HG03457 (cell line): ENCODE results near the gene IL17RB.

ENCODE experiments used
- ATAC-seq: cut with Tn5 transposase; IDR thresholded peaks from one replicate; pipeline ENCODE4 v1.9.1; 2021; ENCODE audit warnings: moderate number of reproducible peaks; ENCODE audit not compliant: unreplicated experiment

IL17RB gene

DNA sequence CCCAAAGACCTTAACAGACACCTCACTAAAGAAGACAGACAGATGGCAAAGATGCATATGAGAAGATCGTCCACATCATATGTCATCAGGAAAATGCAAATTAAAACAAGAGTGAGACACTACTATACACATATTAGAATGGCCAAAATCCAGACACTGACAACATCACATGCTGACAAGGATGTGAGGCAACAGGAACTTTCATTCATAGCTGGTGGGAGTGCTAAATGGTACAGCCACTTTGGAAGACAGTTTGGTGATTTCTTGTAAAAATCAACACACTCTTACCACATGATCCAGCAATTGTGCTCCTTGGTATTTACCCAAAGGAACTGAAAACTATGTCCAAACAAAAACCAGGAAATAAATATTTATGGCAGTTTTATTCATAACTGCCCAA, 17.8 kb upstream of the IL17RB start:
- ATAC-seq = no peak

DNA sequence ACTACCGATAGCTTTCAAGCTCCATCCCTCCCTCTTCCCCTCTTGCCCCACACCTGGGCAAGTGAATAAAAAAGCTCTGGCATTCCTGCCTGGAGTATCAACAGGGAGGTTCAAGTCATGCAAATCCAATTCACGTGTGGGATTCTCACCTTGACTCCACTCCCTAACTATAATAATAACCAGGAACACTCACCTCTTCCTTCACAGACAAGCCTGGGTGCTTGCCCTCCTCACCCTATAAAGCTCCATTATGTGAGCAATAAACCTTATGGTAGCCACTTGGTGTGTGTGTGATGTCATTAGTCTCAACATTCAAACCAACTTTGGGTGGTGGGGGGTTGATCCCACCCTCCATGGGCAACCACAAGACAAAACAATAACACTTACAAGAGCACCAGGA, 16.8 kb upstream of the IL17RB start:
- ATAC-seq = no peak

DNA sequence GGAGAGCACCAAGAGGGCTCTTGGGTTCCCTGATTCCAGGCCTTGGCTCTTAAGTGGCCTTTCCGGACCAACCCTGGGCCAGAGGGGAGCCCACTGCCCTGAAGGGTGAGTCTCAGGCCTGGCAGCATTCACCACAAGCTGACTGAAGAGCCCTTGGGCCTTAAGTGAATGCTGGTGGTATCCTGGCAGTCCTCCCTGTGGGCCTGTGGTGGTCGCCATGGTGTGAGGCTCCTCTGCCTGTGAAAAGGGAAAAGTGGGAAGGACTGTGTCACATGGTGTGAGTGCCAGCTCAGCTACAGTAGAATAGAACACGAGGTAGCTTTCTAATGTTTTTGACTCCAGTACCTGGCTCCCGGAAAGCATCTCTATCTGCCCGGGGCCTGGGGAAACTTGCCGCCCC, 15.4 kb upstream of the IL17RB start:
- no peak for ATAC-seq

DNA sequence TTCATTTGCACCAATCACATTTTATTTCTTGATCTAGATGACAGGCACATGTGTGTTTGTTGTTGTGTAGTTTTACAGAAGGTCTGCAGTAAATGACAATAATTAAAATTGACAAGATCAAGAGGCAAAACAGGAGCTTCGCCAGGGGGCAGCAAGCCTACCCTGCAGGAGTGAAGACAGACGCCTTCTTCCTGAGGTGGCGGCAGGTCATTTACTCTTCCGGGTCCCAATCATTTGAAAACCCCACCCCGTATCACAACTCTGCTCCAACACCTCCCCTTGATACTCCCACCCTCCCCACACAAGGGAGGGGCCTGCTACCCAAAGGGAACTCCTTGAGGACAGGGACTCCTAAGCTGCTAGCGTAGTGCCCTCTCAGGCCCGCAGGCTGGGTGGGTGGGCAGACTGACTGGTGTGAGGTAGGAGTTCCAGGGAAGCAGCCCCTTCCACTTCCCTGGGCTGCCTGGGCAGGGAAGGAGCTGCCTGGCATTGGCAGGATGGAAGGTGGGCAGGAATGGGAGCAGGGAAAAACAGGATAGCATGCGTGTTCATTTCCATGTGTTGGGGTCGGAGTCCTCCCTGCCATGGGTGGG, 13.2 kb upstream of the IL17RB start:
- no peak for ATAC-seq

DNA sequence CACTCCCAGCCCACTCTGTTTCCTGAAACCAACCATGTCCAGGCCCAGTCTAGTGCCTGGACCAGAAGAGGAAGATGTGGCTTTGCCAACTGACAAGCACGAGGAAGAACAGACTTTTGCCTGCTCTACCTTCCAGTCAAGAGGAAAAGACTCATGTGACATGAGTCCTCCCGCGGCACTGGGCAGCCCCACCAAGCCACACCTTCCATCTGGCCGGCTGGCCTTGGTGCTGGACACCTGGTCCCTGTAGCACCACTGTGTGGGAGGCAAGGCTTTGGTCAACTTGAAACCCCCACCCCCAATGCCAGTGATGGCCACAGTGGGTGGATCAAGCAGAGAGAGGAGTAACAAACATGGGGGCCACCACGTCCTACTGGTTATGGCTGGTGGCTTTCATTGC, 12.7 kb upstream of the IL17RB start:
- no peak for ATAC-seq

DNA sequence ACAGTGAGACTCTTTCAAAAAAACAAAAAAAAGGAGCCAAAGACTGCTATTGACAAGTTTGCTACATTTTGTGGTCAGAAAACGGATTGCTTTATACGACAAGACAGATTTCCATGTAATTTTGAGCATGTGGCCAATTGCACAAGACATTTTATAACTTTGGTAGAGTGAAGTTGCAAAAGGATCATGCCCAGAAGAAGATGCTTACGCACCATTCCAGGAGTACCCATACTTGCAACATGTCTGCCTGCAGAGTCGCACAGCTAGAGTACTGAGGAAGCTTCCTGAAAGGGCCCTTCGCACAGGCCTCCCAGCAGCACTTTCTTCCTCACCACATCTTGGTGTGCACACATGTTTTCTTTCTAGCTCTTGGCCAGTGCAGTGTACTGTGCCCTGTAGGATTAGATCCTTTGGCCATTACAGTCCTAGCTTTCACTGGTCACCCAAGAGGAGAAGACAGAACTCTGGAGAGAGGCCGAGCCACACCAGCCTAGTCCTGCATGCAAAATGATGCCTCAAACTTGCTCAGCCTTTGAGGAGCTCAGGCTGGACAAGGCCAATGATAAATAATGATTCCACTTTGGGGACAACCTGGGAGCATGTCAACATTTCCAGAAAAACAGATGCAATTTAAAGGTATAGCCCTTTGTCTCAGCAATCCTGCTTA, 11.8 kb upstream of the IL17RB start:
- no peak for ATAC-seq

DNA sequence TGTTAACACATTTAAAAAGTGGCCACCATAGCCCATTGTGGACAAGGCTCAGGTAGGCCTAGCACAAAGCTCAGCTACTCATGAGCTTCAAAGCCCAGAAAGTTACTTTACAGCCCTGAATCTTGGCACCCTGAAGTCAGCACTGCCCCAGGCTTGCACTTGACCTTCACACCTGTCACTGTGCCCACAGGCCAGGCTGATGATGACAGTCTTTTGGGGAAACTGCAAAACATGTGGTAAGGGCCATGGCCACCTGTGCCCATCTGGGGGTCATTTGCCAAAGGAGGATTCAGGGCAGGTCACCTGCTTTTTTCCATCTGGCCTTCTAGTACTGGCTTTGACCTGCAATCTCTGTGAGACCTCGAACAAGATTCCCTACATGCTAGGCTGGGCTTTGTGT, 11.1 kb upstream of the IL17RB start:
- no peak for ATAC-seq

DNA sequence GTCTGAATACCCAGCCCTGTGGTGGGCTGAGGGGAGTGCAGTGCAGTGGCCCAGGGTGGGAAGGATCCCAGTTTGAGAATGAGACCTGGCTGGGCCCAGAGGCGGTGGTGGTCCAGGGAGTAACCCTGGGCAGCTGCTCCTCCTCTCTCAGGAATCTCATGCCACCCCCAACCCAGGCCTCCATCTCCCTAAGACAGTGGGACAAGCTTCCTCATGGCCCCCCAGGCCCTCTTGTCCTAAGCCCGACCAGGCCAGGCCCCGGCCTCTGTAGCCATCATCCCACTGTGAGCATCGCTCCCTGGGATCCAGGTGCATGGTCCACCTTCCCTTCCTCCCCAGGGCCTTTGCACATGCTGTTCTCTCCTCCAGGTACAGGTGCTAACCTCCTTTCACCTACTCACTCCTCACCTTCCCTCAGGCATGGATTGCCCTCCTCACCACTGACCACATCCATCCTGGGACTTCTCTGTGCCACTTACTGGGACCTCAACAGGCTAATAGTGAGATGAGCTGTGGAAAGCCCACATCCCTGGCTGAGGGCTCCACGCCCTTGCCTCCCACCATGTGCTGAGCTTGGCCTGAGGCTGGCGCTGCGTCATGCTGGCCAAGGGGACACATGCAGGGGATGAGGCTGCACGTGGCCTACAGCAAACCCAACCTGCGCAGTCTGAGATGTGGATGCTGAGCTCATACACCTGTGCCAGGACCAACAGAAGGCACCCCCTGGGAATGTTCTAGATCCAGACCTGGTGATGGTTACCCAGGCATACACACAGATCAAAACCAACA, 10.1 kb upstream of the IL17RB start:
- no peak for ATAC-seq

DNA sequence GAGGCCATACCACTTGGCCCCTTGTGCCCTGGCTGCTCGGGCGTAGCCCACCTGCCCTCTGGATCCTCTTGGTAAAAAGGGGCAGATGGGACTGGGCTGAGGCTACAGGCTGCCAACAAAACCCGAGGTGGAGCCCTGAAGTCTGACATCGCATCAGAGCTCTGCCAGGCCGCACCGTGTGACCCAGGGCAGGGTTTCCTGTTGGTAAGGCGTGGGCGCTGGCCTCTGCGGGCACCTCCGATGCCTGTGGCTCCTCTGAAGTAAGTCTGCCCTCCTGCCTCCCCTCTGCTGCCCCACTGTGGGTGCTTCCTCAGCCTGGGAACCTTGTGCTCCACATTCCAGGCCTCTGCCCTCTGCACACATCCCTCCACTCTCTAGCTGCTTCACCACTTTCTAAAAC, 9.0 kb upstream of the IL17RB start:
- ATAC-seq = no peak

DNA sequence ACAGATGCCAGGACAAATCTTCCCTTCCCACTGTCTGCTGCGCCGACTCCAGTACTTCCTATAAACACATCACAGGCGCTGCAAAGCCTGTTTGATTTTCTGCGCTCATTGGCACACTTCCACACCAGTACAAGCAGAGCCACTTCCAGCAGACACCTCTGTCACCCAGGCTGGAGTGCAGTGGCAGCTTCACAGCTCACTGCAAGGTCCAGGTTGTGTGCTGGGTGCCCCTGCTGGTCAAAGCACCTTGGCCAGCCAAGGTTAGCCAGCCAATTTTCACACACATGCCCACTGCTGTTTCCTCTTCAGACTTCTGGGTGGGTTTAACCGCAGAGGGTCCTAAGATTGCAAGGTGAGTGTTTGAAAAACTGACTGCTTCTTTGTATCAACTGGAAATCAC, 5.1 kb upstream of the IL17RB start:
- no peak for ATAC-seq

DNA sequence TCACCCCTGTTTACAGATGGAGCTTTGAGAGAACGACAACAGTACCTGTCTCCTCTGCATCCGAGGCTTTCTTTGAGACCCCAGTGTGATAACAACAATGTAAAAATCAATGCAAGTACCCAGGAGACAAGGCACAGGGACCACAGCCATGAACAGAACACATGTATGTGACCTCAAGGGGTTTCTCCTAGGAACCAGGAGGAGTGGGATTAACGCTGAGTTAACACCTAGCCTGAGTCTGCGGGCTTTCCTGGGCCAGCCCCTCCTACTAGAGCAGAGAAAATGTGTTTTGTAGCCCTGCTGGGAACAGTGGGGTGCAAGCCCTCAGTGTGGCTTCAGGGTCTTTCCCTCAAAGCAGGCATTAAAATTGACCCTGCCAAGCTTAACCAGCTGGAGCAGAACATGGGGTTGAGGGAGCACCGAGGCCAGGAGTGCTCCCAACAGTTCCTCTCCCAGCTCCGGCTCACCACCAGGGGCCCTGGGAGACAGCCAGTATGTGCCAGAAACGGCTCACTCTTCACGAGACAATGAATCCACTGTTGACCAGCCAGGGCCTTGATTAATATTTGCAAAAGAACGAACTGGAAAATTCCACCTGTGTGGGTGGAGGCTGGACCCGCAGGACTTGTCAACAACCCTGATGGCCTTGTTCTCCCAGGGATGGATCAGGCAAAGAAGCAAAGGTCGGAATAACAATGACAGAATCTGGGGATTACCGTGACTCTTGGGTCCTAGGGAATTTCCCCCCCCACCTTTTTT, 3.8 kb upstream of the IL17RB start:
- no peak for ATAC-seq

DNA sequence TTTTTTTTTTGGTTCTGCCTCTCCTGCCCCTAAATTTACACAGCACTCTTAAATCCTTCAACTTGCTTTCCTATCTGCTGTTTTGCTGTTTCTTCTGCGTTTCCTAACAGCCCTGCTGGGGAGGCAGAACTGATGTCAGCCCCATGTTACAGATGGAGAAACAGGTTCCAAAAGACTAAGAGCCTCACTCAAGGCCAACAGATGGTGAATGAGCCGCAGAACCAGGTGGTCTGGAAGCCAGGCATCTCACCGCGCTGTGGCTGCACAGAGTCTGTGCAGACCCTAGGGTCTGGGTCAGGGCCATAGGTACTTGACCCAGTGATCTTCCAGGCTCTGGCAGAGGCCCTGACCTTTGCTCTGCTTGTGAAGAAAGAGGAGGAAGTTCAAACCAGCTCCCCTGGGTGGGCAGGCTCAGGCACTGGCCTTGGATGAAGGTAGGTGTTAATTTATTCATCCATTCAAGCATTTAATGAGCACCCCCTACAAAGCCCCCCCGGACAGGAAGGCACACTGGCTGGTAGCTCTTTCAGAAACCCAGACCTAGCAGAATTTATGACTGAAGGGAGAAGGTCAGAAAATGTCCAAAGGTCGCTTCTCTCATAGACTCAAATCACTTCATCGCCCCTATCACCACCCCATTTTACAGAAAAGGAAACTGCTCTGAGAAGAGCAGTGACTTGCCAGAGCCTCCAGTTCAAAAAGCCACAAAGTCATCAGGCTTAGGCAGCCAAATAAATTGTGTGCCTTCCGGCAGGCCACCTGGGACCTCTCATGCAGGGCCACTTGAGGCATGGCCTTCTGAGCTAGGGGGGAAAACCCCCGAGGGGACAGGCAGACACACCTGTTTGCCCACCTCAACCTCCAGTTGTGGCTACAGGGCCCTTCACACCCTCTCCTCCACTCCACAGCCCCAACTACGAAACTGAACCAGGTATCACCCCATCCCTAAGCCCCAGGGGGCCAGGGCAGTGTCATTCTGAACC, 2.9 kb upstream of the IL17RB start:
- ATAC-seq = no peak

DNA sequence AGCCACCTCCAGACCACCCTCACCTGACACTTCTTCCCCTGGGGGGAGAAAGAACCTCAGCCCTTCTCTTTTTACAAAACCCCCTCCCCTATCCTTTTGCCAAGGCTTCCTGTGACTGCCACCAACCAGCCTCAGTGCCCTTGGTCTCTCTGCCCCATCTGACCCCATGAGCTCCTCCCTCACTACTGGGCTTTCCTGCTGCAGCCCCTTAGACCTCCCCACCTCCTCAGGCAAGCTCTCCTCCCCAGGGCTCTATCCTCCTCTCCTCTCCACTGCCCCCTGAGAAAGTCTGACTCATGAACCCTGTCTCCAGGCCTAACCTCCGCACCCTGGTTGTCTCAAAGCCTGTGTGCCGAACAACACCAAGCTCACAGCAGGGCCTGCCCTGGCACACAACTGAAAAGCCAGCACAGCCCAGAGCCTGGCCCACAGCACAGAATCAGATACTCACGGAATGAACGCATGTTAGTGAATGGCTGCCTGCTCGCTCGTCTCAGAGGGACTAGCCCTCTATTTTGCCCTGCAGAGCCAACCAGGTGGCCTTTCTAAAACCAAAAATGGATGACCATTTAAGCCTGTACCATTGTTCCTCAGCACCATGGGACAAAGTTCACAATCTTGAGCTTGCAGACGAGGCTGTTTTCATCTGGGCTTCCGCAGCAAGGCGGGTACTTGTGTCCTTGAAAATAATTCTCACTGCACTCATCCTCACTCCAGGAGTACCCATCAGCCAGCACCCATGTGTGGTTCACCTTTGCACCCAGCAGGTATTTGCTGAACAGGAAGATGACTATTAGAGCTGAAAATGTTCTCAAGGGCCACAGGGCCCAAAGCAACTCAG, 1.9 kb upstream of the IL17RB start:
- ATAC-seq = no peak

DNA sequence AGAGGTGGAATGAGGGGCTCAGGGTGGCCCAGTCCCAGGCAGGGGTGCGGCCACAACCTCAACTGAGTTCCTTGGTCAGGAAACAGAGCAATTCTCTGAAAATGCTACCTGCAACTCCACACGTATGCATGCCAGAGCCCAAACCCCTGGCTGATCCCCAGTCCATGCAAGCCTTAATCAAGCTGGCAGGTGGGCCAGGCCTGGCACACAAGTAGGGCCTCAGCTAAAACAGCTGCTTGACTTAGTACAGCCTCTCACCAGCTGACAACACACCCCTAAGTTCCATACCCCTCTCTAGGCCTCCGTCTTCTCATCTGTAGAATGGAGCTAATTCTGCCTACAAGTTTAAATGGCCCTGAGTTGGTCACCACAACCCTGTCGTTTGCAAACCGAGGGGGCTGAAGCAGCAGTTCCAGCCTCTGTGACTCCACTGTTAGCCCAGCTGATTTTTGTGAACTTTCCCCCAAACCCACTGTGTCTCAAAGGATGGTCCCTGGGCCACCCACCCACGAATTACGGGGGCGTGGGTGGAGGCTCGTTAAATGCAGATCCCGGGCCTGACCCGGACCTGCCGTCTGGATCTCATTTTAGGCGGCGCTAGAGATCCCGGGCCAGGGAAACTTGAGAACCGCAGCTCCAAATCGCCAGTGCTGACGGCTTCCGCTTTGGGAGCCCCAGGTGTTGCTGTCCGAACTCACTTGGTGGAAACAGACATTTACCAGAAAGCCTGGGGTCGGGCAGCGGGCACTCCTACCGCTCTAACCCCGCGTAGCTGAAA, 1.1 kb upstream of the IL17RB start:
- no peak for ATAC-seq

DNA sequence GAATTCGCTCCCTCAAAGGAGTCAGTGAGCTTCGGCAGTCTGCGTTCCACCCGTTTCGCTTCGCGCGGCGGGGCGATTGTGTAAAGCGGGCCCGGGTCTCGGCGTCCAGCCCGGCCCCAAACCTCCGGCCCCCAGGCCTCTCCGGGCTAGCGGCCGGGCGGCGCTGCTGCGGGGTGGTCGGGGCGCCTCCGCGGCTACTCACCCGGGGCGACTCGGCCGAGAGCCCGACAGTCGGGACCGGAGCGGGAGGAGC, 561 bp upstream of the IL17RB start:
- no peak for ATAC-seq

DNA sequence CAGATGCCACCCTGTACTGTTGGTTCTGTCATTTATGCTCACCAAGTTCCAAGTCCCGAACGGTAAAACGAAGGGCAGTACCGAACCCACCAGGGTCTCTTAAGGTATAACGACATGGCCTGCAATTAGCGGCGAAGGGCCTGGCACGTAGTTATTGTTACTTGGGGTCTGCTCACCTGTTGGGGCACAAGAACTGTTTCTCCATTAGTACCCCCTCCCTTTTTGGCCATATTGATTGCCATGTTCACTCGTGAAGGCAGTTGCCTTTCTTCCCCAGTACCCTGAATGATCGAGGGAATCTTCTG, 435 bp downstream of the IL17RB start:
- no peak for ATAC-seq

DNA sequence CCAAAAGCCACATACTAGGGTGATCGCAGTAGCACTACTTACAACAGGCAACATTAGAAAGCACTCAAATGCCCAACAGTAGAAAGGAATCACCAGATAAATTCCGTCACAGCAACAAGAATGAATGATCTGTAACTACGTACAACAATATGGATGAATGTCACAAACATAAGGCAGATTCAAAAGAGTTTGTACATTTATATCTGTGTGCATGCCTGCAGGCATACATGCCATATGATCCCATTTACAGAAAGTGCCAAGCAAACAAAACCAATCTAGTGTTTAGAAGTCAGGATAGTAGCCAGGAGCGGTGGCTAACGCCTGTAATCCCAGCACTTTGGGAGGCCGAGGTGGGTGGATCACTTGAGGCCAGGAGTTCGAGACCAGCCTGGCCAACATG, 3.5 kb downstream of the IL17RB start:
- no peak for ATAC-seq

DNA sequence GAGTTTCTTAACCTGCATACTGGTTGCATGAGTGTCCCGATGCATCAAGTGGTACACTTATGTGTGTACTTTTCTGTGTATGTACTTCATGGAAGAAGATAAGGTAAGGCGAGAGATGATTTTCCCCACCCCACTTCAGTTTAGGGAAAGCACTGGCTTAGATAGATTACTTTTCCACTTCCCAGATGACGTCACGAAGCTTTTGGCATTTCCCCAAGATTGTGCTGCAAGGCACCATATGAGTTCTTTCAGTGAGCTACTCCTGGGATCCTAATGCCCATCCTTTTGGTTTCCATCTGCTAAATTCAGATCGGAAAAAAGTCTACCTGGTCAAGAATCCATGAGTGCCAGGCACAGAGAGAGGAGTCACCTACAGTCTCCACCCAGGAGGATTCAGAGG, 4.5 kb downstream of the IL17RB start:
- ATAC-seq = no peak

DNA sequence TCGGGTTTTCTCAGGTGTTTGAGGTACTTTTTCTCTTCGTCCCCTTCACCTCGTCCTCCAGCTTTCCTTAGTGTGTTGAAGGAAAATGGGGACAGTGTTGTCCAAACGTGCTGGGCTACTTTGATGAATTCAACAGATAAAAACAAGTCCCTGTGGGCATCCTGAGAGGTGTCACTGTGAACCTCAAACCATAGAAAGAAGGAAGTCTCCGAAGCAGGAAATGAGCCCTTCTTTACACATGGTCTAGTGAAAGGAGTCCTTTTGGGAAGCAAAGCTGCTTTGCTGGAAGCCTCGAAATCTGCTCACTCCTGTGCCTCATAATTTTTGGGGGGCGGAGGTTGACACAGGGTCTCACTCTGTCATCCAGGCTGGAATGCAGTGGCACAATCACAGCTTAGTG, 10.6 kb downstream of the IL17RB start:
- no peak for ATAC-seq
